ENCODE results near the gene MFAP2.

The MFAP2 gene

DNA sequence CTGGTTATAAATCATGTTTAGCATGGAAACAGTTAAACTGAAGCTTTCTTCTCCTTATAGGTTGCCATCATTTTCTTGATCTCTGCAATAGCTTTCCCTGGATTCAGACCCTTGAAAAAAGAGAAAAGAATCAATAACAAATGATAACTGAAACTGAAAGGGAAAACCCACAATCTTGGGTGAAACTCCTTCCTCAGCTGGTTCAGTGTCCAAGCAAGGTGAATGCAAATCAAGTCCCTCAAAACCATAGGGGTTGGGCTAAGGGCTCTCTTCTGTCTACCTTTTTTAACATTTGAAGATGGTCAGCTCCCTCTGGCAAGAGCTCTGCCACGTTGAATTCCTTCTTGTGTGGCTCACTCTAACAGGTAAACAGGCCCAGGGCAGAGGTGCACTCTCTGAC, 38.4 kb upstream of the MFAP2 start:
- H3K4me1 ChIP-seq (ENCODE audit: control insufficient read depth in 5 of 5, insufficient read depth in 5 of 5, low read length in 5 of 5), result peaks cover 1 to 26% (median 23%) of the 10 kb centered on the region in 5 donors
- no peak overlapping the region for H3K9ac ChIP-seq (ENCODE audit: low read length in 5 of 5)
- H3K36me3 ChIP-seq (ENCODE audit: control insufficient read depth in 5 of 5, insufficient read depth in 5 of 5, low read length in 5 of 5), result peaks cover 18 to 64% (median 61%) of the 10 kb centered on the region in 5 donors
- H3K9me3 ChIP-seq (ENCODE audit: control insufficient read depth in 5 of 5, low read length in 5 of 5), result no peaks in the 10 kb centered on the region
- H3K27ac ChIP-seq (ENCODE audit: low read depth, low read length), result no peak overlapping the region
- H3K27me3 ChIP-seq (ENCODE audit: control insufficient read depth in 5 of 5, insufficient read depth in 4 of 5, low read length in 5 of 5), result no peaks in the 10 kb centered on the region
- H3K4me3 ChIP-seq (ENCODE audit: low read depth in 1 of 5, low read length in 5 of 5), result no peak overlapping the region

DNA sequence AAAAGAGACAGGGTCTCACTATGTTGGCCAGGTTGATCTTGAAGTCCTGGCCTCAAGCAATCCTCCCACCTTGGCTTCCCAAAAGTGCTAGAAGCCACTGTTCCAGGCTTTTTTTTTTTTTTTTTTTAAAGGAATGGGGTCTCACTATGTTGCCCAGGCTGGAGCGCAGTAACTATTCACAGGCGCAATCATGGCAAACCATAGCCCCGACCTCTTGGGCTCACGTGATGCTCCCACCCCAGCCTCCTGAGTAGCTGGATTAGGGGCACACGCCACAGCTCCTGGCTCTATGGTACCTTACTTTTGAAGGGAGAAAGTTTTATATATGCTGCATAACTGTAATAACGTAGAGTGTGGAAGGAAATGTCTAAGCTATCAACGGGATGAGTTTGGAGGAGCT, 37.0 kb upstream of the MFAP2 start:
- Histone ChIP-seq H3K36me3 (ENCODE audit: control insufficient read depth in 5 of 5, insufficient read depth in 5 of 5, low read length in 5 of 5) (peaks cover 12 to 50% (median 47%) of the 10 kb centered on the region in 5 donors), H3K9ac (ENCODE audit: low read length in 5 of 5) (no peak overlapping the region), H3K4me1 (ENCODE audit: control insufficient read depth in 5 of 5, insufficient read depth in 5 of 5, low read length in 5 of 5) (peaks cover 3 to 39% (median 34%) of the 10 kb centered on the region in 5 donors), H3K27me3 (ENCODE audit: control insufficient read depth in 5 of 5, insufficient read depth in 4 of 5, low read length in 5 of 5) (no peaks in the 10 kb centered on the region), H3K27ac (ENCODE audit: low read depth, low read length) (no peak overlapping the region), H3K4me3 (ENCODE audit: low read depth in 1 of 5, low read length in 5 of 5) (no peak overlapping the region), H3K9me3 (ENCODE audit: control insufficient read depth in 5 of 5, low read length in 5 of 5) (no peaks in the 10 kb centered on the region)

DNA sequence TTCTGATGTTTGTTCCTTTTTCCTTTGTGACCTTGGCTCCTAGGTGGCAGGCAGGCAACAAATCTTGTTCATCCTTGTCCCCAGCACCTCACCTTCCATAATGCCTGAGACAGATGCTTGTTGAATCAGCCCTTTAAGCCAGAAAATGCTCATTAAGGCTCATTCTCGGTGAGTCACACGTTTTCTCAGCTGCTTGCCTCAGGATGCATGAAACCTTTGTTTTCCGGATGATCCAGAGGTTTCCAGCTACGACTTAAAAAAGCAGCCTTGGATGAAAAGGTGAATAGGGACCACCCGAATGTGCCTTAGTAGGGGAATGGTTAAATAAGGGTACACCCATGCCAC, 35.9 kb upstream of the MFAP2 start:
- peak overlapping the region in 2 of 5 donors; percentile 19 to 21 for H3K9ac ChIP-seq (ENCODE audit: low read length in 5 of 5)
- no peak overlapping the region for H3K4me3 ChIP-seq (ENCODE audit: low read depth in 1 of 5, low read length in 5 of 5)
- H3K27ac ChIP-seq (ENCODE audit: low read depth, low read length), result peak overlapping the region; percentile 57
- H3K9me3 ChIP-seq (ENCODE audit: control insufficient read depth in 5 of 5, low read length in 5 of 5), result no peaks in the 10 kb centered on the region
- H3K27me3 ChIP-seq (ENCODE audit: control insufficient read depth in 5 of 5, insufficient read depth in 4 of 5, low read length in 5 of 5), result no peaks in the 10 kb centered on the region
- peaks cover 12 to 39% (median 36%) of the 10 kb centered on the region in 5 donors for H3K36me3 ChIP-seq (ENCODE audit: control insufficient read depth in 5 of 5, insufficient read depth in 5 of 5, low read length in 5 of 5)
- peaks cover 5 to 46% (median 42%) of the 10 kb centered on the region in 5 donors for H3K4me1 ChIP-seq (ENCODE audit: control insufficient read depth in 5 of 5, insufficient read depth in 5 of 5, low read length in 5 of 5)

DNA sequence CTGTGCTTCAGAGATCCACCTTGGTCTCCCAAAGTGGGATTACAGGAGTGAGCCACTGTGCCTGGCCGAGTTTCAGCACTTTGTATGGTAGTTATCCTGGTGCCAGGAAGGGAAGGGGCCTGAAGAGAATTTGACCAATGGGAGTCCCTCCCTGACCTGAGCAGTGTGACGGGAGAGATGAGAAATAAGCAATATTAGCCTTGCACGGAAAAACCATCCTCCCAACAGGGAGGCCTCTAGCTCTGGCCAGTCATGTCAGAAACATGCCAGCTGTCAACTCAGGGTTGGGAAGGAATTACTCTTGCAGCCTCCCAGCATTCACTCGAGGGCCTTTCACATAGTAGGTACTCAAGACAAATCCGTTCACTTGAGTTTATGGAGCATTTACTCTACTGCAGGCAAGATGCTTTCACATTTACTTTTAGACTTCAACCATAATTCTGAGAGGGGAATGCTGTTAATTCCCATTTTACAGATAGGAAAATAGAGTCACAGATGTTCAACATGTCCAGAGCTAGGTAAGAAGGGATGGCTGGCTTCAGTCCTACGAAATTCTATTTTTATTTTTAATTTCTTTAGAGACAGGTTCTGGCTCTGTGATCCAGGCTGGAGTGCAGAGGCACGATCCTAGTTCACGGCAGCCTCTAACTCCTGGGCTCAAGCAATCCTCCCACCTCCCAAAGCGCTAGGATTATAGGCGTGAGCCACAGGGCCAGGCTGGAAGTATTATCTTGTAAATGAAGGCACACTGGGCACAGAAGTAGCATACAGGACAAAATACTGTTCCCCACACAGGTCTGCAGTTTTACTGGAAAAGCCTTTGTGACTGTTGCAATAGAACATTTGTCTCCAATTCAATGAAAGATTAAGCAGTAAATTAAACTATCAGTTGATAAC, 34.5 kb upstream of the MFAP2 start:
- peaks cover 11 to 25% (median 22%) of the 10 kb centered on the region in 5 donors for H3K36me3 ChIP-seq (ENCODE audit: control insufficient read depth in 5 of 5, insufficient read depth in 5 of 5, low read length in 5 of 5)
- no peak overlapping the region for H3K4me3 ChIP-seq (ENCODE audit: low read depth in 1 of 5, low read length in 5 of 5)
- peaks cover 7 to 59% (median 55%) of the 10 kb centered on the region in 5 donors for H3K4me1 ChIP-seq (ENCODE audit: control insufficient read depth in 5 of 5, insufficient read depth in 5 of 5, low read length in 5 of 5)
- H3K27me3 ChIP-seq (ENCODE audit: control insufficient read depth in 5 of 5, insufficient read depth in 4 of 5, low read length in 5 of 5), result no peaks in the 10 kb centered on the region
- H3K9ac ChIP-seq (ENCODE audit: low read length in 5 of 5), result no peak overlapping the region
- peak overlapping the region; percentile 46 for H3K27ac ChIP-seq (ENCODE audit: low read depth, low read length)
- no peaks in the 10 kb centered on the region for H3K9me3 ChIP-seq (ENCODE audit: control insufficient read depth in 5 of 5, low read length in 5 of 5)

DNA sequence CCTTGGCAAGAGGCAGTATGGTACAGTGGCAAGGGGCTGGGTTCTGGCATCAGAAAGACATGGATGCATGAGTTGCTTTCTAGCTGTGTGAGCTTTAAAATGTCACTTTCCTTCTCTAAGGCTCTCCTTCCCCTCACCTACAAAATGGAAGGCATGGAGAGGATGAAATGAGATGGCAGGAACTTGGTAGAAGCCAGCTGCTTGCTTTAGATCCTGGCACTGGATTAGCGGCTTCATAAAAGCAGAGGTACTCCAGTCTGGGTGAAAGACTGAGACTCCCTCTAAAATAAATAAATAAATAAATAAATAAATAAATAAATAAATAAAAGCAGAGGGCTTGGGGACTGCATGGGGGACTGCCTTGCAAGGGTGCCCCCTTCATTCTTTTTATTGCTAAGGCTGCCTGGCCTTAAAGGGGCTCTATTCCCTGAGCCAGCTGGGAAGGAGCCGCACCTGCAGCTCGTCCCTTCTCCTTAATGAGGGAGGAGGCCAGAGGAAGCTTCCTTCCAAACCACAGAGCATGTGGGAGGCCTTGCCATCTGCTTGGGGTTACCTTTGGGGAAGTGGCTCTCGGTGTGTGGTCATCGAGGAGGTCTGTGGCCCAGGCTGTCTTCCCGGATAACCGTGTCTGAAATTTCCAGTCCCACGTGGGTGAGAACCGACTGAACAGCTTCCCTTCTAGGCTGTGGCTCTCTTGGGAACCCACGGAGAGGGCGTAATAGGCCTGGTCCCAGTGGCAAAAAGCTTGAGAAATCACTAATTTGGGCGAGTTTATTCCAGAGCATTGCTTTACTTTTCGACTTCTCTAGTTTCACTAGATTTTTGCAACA, 33.3 kb upstream of the MFAP2 start:
- Histone ChIP-seq H3K36me3 (ENCODE audit: control insufficient read depth in 5 of 5, insufficient read depth in 5 of 5, low read length in 5 of 5) (peaks cover 1 to 13% (median 12%) of the 10 kb centered on the region in 5 donors), H3K4me3 (ENCODE audit: low read depth in 1 of 5, low read length in 5 of 5) (no peak overlapping the region), H3K9me3 (ENCODE audit: control insufficient read depth in 5 of 5, low read length in 5 of 5) (no peaks in the 10 kb centered on the region), H3K27me3 (ENCODE audit: control insufficient read depth in 5 of 5, insufficient read depth in 4 of 5, low read length in 5 of 5) (no peaks in the 10 kb centered on the region), H3K4me1 (ENCODE audit: control insufficient read depth in 5 of 5, insufficient read depth in 5 of 5, low read length in 5 of 5) (peaks cover 12 to 69% (median 57%) of the 10 kb centered on the region in 5 donors), H3K27ac (ENCODE audit: low read depth, low read length) (peak overlapping the region; percentile 46), H3K9ac (ENCODE audit: low read length in 5 of 5) (peak overlapping the region in 1 of 5 donors; percentile 44)

DNA sequence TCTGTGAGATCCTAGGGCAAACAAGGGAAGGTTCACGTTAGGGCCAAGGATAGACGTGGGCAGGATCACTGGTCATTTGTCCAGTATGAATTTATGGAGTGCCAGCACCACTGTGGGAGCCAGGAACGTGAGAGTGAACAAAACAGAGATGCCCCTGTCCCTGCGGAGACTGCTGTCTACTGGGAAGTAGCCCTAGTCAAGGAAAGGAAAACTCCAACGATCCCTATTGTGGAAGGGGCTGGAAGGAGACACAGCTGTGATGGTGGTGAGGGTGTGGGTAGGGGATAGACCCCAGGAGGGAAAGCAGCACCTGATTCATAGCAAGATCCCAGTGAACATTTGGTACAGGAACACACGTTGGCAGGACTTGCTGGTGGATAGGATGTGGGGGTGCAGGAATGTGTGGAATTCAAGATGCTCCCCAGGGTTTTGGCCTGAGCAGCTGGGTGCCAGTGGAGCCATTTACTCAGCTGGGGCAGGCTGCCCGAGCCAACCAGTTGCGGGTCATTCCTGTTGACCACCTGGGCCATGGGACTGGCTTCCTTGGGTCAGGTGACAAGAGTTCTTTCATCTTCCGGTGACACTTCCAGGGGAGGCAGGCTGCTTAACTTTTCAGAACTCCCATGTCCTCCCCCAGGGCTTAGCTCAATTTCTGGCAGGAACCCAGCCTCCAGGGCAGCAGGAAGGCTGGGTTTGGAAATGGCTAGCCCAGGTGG, 32.5 kb upstream of the MFAP2 start:
- Histone ChIP-seq H3K4me1 (ENCODE audit: control insufficient read depth in 5 of 5, insufficient read depth in 5 of 5, low read length in 5 of 5) (peaks cover 12 to 69% (median 57%) of the 10 kb centered on the region in 5 donors), H3K9ac (ENCODE audit: low read length in 5 of 5) (no peak overlapping the region), H3K27ac (ENCODE audit: low read depth, low read length) (no peak overlapping the region), H3K36me3 (ENCODE audit: control insufficient read depth in 5 of 5, insufficient read depth in 5 of 5, low read length in 5 of 5) (peaks cover 0 to 5% (median 5%) of the 10 kb centered on the region in 5 donors), H3K27me3 (ENCODE audit: control insufficient read depth in 5 of 5, insufficient read depth in 4 of 5, low read length in 5 of 5) (no peaks in the 10 kb centered on the region), H3K9me3 (ENCODE audit: control insufficient read depth in 5 of 5, low read length in 5 of 5) (no peaks in the 10 kb centered on the region), H3K4me3 (ENCODE audit: low read depth in 1 of 5, low read length in 5 of 5) (no peak overlapping the region)

DNA sequence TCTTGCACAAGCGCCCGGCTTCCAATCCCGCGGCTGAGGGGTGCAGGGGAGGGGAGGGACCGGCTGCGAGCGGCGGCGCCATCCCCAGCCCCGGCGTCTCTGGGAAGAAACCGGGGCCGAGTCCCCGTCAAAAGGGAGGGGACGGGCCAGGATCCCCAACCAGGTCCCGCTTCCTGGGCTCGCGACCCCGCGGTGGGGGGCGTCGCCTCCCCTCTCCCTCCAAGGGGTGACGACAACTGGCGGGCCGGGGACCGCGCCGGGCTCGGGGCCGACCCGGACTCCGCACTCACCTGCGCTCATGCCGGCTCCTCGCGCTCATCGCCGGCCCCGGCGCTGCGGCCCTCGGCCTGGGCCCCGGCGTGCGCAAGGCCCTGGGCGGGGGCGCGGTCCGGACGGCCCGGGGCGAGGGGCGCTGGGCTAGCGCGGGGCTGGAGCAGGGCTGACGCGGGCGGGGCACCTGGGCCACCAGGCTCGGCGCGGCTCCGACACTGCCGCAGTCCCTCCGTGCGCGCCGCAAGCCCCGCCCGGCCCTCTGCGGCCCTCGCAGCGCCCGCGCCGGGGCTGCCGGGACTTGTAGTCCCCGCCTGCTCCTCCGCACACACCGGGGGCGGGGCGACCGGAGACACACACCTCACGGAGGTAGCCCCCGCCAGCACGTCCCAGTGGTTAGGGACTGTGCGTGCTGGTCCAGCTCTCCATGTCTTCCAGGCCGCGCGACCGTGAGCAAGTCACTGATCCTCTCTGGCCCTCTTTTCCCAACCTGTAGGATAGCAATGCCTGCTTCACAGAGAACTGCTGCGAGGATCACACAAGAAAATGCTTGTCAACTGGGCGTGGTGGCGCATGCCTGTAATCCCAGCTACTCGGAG, 31.3 kb upstream of the MFAP2 start, which contains the start of gene ATP13A2:
Gene ATP13A2 (minus strand): TSS at position 490 of the 869 bp plus-strand sequence. CDS start 190 bp downstream, at position 300.
- no peaks in the 10 kb centered on the region for H3K36me3 ChIP-seq (ENCODE audit: control insufficient read depth in 5 of 5, insufficient read depth in 5 of 5, low read length in 5 of 5)
- H3K27me3 ChIP-seq (ENCODE audit: control insufficient read depth in 5 of 5, insufficient read depth in 4 of 5, low read length in 5 of 5), result no peaks in the 10 kb centered on the region
- H3K27ac ChIP-seq (ENCODE audit: low read depth, low read length), result peak within 1 kb of the TSS; percentile 58
- peak within 1 kb of the TSS; percentile 70 to 84 (median 78) for H3K4me3 ChIP-seq (ENCODE audit: low read depth in 1 of 5, low read length in 5 of 5)
- no peaks in the 10 kb centered on the region for H3K9me3 ChIP-seq (ENCODE audit: control insufficient read depth in 5 of 5, low read length in 5 of 5)
- H3K9ac ChIP-seq (ENCODE audit: low read length in 5 of 5), result peak within 1 kb of the TSS in 4 of 5 donors; percentile 66 to 82 (median 79)
- peaks cover 12 to 69% (median 57%) of the 10 kb centered on the region in 5 donors for H3K4me1 ChIP-seq (ENCODE audit: control insufficient read depth in 5 of 5, insufficient read depth in 5 of 5, low read length in 5 of 5)

DNA sequence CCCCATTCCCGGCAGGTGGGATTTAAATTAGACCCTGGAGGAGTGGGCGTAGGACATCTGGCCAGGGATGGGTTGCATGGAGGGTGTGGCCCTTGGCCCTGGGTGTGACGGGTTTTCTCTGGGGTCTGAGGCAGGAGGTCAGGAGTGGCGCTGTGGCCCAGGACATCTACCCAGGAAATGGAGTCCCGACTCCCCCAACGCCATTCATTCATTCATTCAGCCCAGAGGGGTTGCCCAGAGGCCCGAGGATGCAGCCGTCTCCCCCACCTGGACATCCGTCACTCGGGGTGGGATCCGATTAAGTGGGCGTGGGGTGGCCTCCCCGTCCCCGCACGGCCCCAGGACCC, 30.6 kb upstream of the MFAP2 start:
- no peaks in the 10 kb centered on the region for H3K9me3 ChIP-seq (ENCODE audit: control insufficient read depth in 5 of 5, low read length in 5 of 5)
- H3K27ac ChIP-seq (ENCODE audit: low read depth, low read length), result peak overlapping the region; percentile 58
- H3K4me1 ChIP-seq (ENCODE audit: control insufficient read depth in 5 of 5, insufficient read depth in 5 of 5, low read length in 5 of 5), result peaks cover 11 to 64% (median 54%) of the 10 kb centered on the region in 5 donors
- H3K4me3 ChIP-seq (ENCODE audit: low read depth in 1 of 5, low read length in 5 of 5), result peak overlapping the region; percentile 70 to 84 (median 78)
- peaks cover 0 to 5% (median 0%) of the 10 kb centered on the region in 5 donors for H3K36me3 ChIP-seq (ENCODE audit: control insufficient read depth in 5 of 5, insufficient read depth in 5 of 5, low read length in 5 of 5)
- no peaks in the 10 kb centered on the region for H3K27me3 ChIP-seq (ENCODE audit: control insufficient read depth in 5 of 5, insufficient read depth in 4 of 5, low read length in 5 of 5)
- peak overlapping the region in 4 of 5 donors; percentile 66 to 82 (median 79) for H3K9ac ChIP-seq (ENCODE audit: low read length in 5 of 5)

DNA sequence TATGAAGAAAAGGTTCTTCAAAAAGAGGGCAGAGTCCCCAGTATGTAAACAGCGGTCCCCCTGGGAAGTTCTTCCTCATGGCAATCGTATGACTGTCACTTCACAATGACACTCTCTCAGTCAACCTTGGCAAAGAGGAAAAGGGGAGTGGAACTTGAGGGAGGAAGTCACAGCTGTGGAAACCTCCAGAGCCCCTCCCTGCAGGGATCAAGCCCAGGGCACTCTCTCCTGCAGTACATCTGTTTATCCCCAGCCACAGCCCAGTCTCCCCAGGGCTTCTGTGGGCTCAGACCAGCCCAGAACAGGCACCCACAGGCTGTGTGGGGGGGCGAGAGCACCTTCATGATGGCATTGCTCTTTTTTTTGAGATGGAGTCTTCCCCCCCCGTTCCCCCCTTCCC, 29.3 kb upstream of the MFAP2 start:
- Histone ChIP-seq H3K27me3 (ENCODE audit: control insufficient read depth in 5 of 5, insufficient read depth in 4 of 5, low read length in 5 of 5) (no peaks in the 10 kb centered on the region), H3K4me1 (ENCODE audit: control insufficient read depth in 5 of 5, insufficient read depth in 5 of 5, low read length in 5 of 5) (peaks cover 11 to 54% (median 48%) of the 10 kb centered on the region in 5 donors), H3K9me3 (ENCODE audit: control insufficient read depth in 5 of 5, low read length in 5 of 5) (no peaks in the 10 kb centered on the region), H3K9ac (ENCODE audit: low read length in 5 of 5) (no peak overlapping the region), H3K4me3 (ENCODE audit: low read depth in 1 of 5, low read length in 5 of 5) (no peak overlapping the region), H3K36me3 (ENCODE audit: control insufficient read depth in 5 of 5, insufficient read depth in 5 of 5, low read length in 5 of 5) (peaks cover 0 to 19% (median 9%) of the 10 kb centered on the region in 5 donors), H3K27ac (ENCODE audit: low read depth, low read length) (no peak overlapping the region)

All from subcutaneous abdominal adipose tissue (tissue), 5 donors.